Testis (tissue), 2 donors: ENCODE results near the gene CDPF1.

Experiments used
- CTCF ChIP-seq, 3 experiments: fragments of 450-650 bp in 2 of 3; fragments of 200-600 bp in 1 of 3; sonication (generic) in 1 of 3; IDR thresholded peaks; one replicate each; pipeline ENCODE4 v1.5.1; 2016 to 2019; ENCODE audit warnings: antibody characterized with exemption in 3 of 3, mild to moderate bottlenecking in 2 of 3, moderate library complexity in 1 of 3
- POLR2A ChIP-seq: fragments of 450-650 bp; IDR thresholded peaks from one replicate; pipeline ENCODE4 v1.6.1; 2017; ENCODE audit warnings: antibody characterized with exemption, mild to moderate bottlenecking, moderate library complexity

- no peak for TF ChIP-seq CTCF (IDR thresholded peaks at IDR 0.05)
- TF ChIP-seq POLR2A = no peak
These were observed 38.8 kb upstream of the CDPF1 start for GRCh38 chr22:46288846-46289243.
